ENCODE data around the gene RNF157.

Gene RNF157

GRCh38 chr17:76240461-76241203 lies at the start of gene RNF157:
Gene RNF157 (minus strand): TSS chr17:76240493. CDS start chr17:76240240, 253 bp downstream.
- no peak for TF ChIP-seq CTCF (IDR thresholded peaks at IDR 0.05; ENCODE audit: low read depth, low read length)
- H3K4me3 ChIP-seq (ENCODE audit: low read depth, low read length) = peak within 1 kb of the TSS; percentile 62

- TF ChIP-seq CTCF (IDR thresholded peaks at IDR 0.05; ENCODE audit: low read depth, low read length) = no peak
- H3K4me3 ChIP-seq (ENCODE audit: low read depth, low read length) = no peak overlapping the region
Observed at GRCh38 chr17:76281573-76282371, 41.5 kb upstream of the RNF157 start.

- TF ChIP-seq CTCF (IDR thresholded peaks at IDR 0.05; ENCODE audit: low read depth, low read length) = no peak
Observed at GRCh38 chr17:76280650-76281049, 40.4 kb upstream of the RNF157 start.

GRCh38 chr17:76279742-76280287 lies 39.5 kb upstream of the RNF157 start:
- no peak overlapping the region for H3K4me3 ChIP-seq (ENCODE audit: low read depth, low read length)
- no peak for TF ChIP-seq CTCF (IDR thresholded peaks at IDR 0.05; ENCODE audit: low read depth, low read length)

More at GRCh38 chr17:76280650-76281049, 40.4 kb upstream of the RNF157 start:
- H3K4me3 ChIP-seq (ENCODE audit: low read depth, low read length) = no peak overlapping the region

GRCh38 chr17:76278952-76279741 lies 38.9 kb upstream of the RNF157 start:
- no peak overlapping the region for H3K4me3 ChIP-seq (ENCODE audit: low read depth, low read length)
- peak; percentile 88 for TF ChIP-seq CTCF (IDR thresholded peaks at IDR 0.05; ENCODE audit: low read depth, low read length)

- no peak overlapping the region for H3K4me3 ChIP-seq (ENCODE audit: low read depth, low read length)
- no peak for TF ChIP-seq CTCF (IDR thresholded peaks at IDR 0.05; ENCODE audit: low read depth, low read length)
Observed at GRCh38 chr17:76278268-76278908, 38.1 kb upstream of the RNF157 start.

All from WI38 (cell line).